Retinal pigment epithelial cell (primary cell): ENCODE results near the gene IL17REL.

Source experiments
- DNase-seq: peaks from one replicate; pipeline ENCODE4 v3.0.0-alpha.2; 2010; ENCODE audit warnings: low read depth
- H3K4me3 ChIP-seq: 2 replicates; pipeline ENCODE4 v1.5.1; 2011; ENCODE audit warnings: mild to moderate bottlenecking, low read length, control low read depth, moderate library complexity
- TF ChIP-seq, protein P1 (sequence below): conservative IDR thresholded peaks from 2 replicates; pipeline ENCODE4 v1.5.1; 2011; ENCODE audit warnings: low read depth, low read length, control low read depth, inconsistent platforms

The IL17REL gene

DNA sequence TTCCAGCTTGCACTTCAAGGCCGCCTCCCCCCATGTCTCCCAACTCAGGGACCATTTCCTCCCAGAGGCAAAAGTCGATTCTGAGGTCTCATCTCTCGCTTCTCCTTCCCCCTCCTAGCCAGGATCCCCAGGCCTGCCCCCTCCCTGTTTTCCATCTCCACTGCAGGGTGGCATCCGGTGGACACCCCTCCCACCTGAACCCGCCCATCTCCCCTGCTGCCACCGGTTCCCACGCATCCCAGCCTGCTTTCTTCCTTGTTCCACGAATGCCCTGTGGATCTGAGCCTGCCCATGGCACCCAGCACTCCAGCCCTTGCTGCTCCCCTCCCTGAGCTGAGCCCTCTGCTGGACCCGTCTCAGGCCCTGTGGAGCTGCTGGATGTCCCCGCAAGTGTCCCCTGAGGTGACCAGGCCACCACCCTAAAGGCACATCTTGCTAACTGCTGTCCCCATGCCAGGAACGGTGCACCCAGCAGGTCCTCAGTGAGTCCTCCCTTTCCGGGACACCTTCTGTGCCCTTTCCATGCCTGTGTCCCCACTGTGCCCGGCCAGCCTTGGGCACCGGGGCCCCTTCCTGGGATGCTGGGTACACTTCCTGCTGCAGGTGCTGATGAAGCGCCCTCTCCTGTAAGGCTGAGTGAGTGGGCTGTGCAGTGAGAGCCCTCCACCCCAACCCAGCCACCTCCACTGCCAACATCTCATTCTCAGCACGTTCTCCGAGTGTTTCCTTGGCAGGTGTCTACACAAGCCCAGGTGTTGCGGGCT, 936 bp downstream of the IL17REL start:
- H3K4me3 ChIP-seq = no peak overlapping the region
- no peak for DNase-seq
- TF ChIP-seq, protein P1, sequence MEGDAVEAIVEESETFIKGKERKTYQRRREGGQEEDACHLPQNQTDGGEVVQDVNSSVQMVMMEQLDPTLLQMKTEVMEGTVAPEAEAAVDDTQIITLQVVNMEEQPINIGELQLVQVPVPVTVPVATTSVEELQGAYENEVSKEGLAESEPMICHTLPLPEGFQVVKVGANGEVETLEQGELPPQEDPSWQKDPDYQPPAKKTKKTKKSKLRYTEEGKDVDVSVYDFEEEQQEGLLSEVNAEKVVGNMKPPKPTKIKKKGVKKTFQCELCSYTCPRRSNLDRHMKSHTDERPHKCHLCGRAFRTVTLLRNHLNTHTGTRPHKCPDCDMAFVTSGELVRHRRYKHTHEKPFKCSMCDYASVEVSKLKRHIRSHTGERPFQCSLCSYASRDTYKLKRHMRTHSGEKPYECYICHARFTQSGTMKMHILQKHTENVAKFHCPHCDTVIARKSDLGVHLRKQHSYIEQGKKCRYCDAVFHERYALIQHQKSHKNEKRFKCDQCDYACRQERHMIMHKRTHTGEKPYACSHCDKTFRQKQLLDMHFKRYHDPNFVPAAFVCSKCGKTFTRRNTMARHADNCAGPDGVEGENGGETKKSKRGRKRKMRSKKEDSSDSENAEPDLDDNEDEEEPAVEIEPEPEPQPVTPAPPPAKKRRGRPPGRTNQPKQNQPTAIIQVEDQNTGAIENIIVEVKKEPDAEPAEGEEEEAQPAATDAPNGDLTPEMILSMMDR = no peak

DNA sequence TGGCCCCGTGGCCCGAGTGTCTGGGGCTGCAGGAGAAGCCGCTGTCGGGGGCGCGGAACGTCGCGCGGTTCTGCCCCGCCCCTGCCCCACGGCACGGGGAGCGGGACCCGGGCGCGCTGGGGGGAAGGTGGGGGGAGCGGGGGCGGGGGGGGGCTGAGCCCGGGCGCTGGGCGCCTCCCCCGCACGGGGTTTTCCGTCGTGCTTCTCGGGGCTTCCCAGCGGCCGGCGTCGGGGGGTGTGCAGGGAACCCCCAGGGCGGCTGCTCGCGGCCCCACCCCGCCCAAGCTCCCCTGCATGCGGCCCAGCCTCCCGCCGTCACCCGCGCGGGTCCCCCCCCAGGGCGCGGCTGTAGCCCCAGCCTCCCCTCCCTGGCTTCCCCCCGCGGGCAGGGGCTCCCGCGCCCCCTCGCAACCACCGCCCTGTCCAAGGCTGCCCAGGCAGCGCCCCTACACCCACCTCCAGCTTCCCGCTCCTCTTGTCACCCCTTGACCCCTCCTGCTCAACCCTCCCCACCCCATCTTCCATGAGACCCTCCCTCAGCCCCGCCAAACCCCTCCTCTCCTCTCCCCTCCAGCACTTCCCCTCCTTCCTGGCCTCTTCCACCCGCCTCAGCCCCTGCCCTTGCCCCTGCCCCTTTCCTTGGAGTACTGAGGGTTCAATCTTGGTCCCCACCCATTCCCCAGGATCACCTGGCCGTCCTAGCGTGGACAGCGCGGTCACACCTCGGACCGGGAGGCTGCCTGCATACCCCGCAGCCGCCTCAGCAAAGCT, 1.7 kb downstream of the IL17REL start:
- H3K4me3 ChIP-seq = no peak overlapping the region
- no peak for DNase-seq
- TF ChIP-seq, protein P1 = no peak

DNA sequence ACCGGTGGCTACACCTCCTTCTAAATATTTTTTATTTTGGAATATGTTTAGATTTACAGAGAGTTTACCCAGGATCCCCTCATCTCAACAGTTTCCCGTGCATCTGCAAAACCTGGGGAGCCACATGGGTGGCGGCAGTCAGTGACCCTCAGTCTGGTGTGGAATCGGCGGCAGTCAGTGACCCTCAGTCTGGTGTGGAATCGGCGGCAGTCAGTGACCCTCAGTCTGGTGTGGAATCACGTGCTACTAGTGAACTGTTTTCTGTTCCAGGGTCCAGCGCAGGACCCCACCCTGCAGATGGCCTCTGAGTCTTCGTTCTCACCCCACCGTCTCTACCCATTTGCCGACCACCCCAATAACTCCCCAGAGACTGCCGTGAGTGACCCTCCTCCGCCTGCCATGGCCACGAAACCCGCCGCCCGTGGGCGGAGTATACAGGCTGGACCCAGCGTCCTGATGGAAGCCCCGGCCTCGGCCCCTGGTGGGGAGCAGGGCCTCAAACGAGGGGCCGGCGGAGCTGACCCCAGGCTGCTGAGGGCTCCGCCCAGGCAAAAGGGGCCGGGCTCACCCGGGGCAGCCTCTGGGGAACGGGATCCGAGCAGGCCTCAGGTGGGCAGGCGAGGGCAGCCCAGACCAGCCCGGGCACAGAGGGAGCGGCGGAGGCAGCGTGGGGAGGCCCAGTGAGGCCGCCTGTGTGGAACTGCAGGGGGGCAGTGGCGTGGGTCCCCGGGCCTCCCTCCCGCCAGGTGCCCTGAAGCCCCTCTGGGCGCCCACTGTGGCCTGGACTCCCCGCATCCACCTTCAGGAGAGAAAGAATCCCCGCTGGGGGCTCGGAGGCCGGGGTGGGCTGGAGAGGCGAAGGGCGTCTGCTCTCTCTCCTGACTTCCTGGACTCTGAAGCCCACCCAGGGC, 2.5 kb downstream of the IL17REL start:
- TF ChIP-seq, protein P1 = no peak
- no peak for DNase-seq
- H3K4me3 ChIP-seq = no peak overlapping the region

DNA sequence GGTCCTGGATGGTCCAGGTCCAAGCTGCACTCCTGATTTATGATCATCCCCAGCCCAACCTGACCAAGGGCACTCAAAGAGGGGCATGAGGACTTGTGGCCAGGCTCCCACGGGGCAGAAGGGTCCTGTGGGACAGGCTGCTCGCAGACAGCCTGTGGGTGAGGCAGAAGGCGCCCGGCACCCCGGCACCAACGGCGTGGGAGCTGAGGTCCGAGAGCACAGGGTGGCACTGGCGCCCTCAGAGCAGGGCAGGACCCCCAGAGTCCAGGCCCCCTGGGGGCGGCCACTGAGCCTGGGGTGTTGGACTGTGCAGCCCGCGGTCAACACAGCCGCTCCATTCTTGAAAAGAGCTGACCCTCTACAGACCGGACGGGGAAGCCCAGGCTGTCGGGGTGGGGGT, 3.3 kb downstream of the IL17REL start:
- no peak for DNase-seq
- H3K4me3 ChIP-seq = no peak overlapping the region
- TF ChIP-seq, protein P1 = no peak

DNA sequence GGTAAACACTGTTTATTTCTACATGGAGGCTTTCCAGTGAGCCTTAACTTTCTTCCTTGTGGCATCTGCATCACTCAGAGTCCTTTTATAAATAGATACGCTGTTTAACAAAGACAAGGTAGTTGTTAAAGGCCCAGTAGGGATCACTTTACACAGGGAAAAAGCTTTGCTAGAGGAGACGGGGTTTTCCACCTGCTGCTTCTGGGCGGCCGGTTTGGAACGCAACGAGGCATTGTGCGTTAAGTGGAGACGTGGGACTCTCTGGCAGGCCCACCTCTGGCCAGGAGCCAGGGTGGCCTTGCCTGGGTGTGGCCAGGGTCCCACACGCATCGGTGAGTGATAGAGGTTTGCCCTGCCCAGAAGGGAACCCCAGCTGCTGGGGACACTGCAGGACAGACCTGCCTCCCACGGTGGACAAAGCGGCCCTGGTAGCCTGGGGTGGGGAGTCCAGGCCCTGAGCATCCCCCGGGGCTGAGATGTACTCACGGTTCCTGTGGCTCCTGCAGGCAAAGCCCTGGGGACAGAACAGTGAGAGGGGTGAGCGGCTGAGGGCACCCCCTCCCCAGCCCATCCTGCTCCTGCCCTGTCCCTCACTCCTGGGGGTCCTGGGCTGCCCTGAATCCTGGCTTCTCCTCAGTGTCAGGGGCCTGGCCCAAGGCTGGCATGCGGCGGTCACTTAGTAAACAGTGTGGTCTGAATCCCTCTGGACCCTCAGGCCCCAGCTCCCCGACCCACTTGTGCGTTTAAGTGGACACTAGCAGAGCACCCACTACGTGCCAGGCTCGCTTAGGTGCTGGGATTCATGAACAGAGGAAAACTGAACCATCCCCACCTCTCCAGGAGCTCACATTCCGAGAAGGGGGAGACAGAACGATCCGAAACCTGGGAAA, 4.2 kb downstream of the IL17REL start:
- no peak overlapping the region for H3K4me3 ChIP-seq
- TF ChIP-seq, protein P1 = no peak
- DNase-seq = no peak

DNA sequence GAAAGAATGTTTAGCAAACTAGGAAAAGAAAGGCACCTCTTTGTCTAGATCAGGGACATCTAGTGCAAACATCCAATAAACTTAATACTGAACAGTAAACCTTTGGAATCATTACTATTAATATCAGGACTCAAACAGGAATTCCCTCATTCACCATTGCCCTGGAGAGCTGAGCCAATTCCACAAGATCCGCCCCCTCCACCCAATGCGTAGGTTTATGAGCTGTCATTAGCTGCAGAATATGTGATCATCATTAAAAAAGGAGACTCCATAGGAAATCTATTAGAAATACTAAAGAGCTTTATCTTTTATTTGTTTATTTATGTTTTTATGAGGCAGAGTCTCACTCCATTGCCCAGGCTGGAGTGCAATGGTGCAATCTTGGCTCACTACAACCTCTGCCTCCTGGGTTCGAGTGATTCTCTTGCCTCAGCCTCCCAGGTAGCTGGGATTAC, 5.5 kb downstream of the IL17REL start:
- no peak overlapping the region for H3K4me3 ChIP-seq
- TF ChIP-seq, protein P1 = no peak

More for the DNA sequence above, 5.5 kb downstream of the IL17REL start:
- no peak for DNase-seq
